HG03558 (cell line): ENCODE data around the gene SPSB3.

Source experiments
- ATAC-seq: cut with Tn5 transposase; IDR thresholded peaks from one replicate; pipeline ENCODE4 v1.9.1; 2021; ENCODE audit warnings: moderate number of reproducible peaks; ENCODE audit not compliant: unreplicated experiment; ENCODE audit errors: extremely low read depth

Gene SPSB3

GRCh38 chr16:1790261-1790610, 7.9 kb upstream of the SPSB3 start:
- ATAC-seq = no peak

GRCh38 chr16:1789643-1790045, 7.3 kb upstream of the SPSB3 start:
- no peak for ATAC-seq

GRCh38 chr16:1788708-1789100, 6.3 kb upstream of the SPSB3 start:
- no peak for ATAC-seq

GRCh38 chr16:1788095-1788707, 5.8 kb upstream of the SPSB3 start:
- ATAC-seq = no peak

GRCh38 chr16:1787322-1788094, 5.1 kb upstream of the SPSB3 start:
- no peak for ATAC-seq

GRCh38 chr16:1787056-1787321, 4.6 kb upstream of the SPSB3 start:
- no peak for ATAC-seq

GRCh38 chr16:1786242-1787055, 4.1 kb upstream of the SPSB3 start:
- no peak for ATAC-seq

GRCh38 chr16:1785846-1786170, 3.4 kb upstream of the SPSB3 start:
- no peak for ATAC-seq

- ATAC-seq = no peak
Measured at GRCh38 chr16:1784977-1785845, 2.8 kb upstream of the SPSB3 start.

- no peak for ATAC-seq
Measured at GRCh38 chr16:1781758-1782407, 488 bp downstream of the SPSB3 start.

- no peak for ATAC-seq
Measured at GRCh38 chr16:1781254-1781653, 1.1 kb downstream of the SPSB3 start.

- no peak for ATAC-seq
Measured at GRCh38 chr16:1780677-1781072, 1.7 kb downstream of the SPSB3 start.

GRCh38 chr16:1779741-1780676, 2.4 kb downstream of the SPSB3 start:
- no peak for ATAC-seq

- ATAC-seq = no peak
Measured at GRCh38 chr16:1779234-1779701, 3.1 kb downstream of the SPSB3 start.

GRCh38 chr16:1778200-1779179, 3.9 kb downstream of the SPSB3 start:
- no peak for ATAC-seq

GRCh38 chr16:1777375-1778199, 4.8 kb downstream of the SPSB3 start:
- ATAC-seq = no peak

- ATAC-seq = no peak
Measured at GRCh38 chr16:1776991-1777374, 5.4 kb downstream of the SPSB3 start.
